Ovary (tissue), 9 donors: ENCODE measurements around the gene C16orf96. TPM values are rescaled to one million over a fixed set of nuclear protein-coding genes. Genes with fewer than 3 reads are reported as not detected.

Source experiments
- DNase-seq, 5 donors: peaks; one replicate each; pipeline ENCODE4 v3.0.0-alpha.2; 2019 to 2020
- H3K27ac ChIP-seq, 2 donors: fragments of 200-600 bp; one replicate each; pipeline versions ENCODE4 v1.5.1 to v1.8.0; 2019 to 2022
- H3K27me3 ChIP-seq: fragments of 200-600 bp; one replicate; pipeline ENCODE4 v1.8.0; 2022
- H3K36me3 ChIP-seq: fragments of 200-600 bp; sonication (generic); one replicate; pipeline ENCODE4 v1.5.1; 2019
- H3K4me1 ChIP-seq: one replicate; pipeline ENCODE4 v1.8.1; 2013; ENCODE audit warnings: mild to moderate bottlenecking, moderate library complexity; ENCODE audit not compliant: insufficient read depth
- H3K4me3 ChIP-seq: fragments of 200-600 bp; sonication (generic); one replicate; pipeline ENCODE4 v1.5.1; 2017
- H3K9me3 ChIP-seq, 2 donors: fragments of 200-600 bp in 1 of 2; sonication (generic) in 1 of 2; one replicate each; pipeline versions ENCODE4 v1.5.1 to v1.8.1; 2013 to 2019; ENCODE audit warnings: mild to moderate bottlenecking in 1 of 2, moderate library complexity in 1 of 2
- CTCF ChIP-seq, 3 donors: fragments of 450-650 bp in 2 of 3; fragments of 200-600 bp in 1 of 3; IDR thresholded peaks; one replicate each; pipeline versions ENCODE4 v1.5.1 to v1.8.0; 2016 to 2022; ENCODE audit warnings: antibody characterized with exemption in 3 of 3, mild to moderate bottlenecking in 1 of 3
- EP300 ChIP-seq: sonication (generic); formaldehyde crosslinking; IDR thresholded peaks from one replicate; pipeline ENCODE4 v1.6.1; 2017; ENCODE audit warnings: antibody characterized with exemption
- POLR2A ChIP-seq: fragments of 450-650 bp; IDR thresholded peaks from one replicate; pipeline ENCODE4 v1.6.1; 2017; ENCODE audit warnings: antibody characterized with exemption, mild to moderate bottlenecking, moderate library complexity
- WGBS, 3 donors: extraction: QIAGEN DNeasy Blood & Tissue Kit in 1 of 3; methylation state at CpG; one replicate each; pipeline versions ENCODE4 v1.1.5 to v1.1.7; 2013 to 2017; 5-methylcytosine and 5-hydroxymethylcytosine counted together
- intact Hi-C, 4 donors: fragments of 100-400 bp; cut with DNase I; formaldehyde crosslinking; loops; one replicate each; pipeline versions ENCODE4 v1.11.0 to v1.15.1; 2022 to 2023
- polyA plus RNA-seq, 2 donors: library from polyadenylated mRNA; stranded (reverse); fragments of 200-250 nt in 1 of 2; fragments of 350-450 nt in 1 of 2; fragmentation: Illumina TruSeq in 1 of 2; extraction: RNeasy Lipid Tissue Mini Kit (QIAGEN cat#74804) in 1 of 2; gene quantifications; one replicate each; pipeline ENCODE4 v1.2.3, GENCODE V29; 2013 to 2014
- total RNA-seq, 7 donors: library from RNA; depleted of rRNA in 2 of 7; stranded (reverse); fragments of >200 nt in 2 of 7; fragmentation: NEBNext Ultra II Directional in 3 of 7; extraction: Animal tissue kit (Norgen Biotek cat#: 25700) in 3 of 7; gene quantifications; one replicate each; pipeline versions ENCODE4 v1.1.0 to v1.2.4, GENCODE V29; 2016 to 2023
- donor health status: DM: no; HTN: no; CAD: no; lungs with moderate emphysema.
- donor health status: DM: no; HTN: no; CAD: no.
- donor health status: Bipolar disorder and iron deficiency.
- donor health status: DM: yes; HTN: yes; CAD: no.
- donor health status: DM: no; HTN: no; CAD: no.
- donor health status: DM: yes; HTN: yes; CAD: no.

Gene C16orf96
- total and polyA plus RNA-seq, 9 donors = 0.07 to 0.30 (median 0.12) TPM

GRCh38 chr16:4588386-4588785 lies 32.2 kb downstream of the C16orf96 start:
- 55 to 78% (median 60%) methylated on average over 2 of the region's 2 CpGs for WGBS, 3 donors
- no peak for TF ChIP-seq POLR2A
- no peak for TF ChIP-seq EP300
- TF ChIP-seq CTCF (IDR thresholded peaks at IDR 0.05) = no peak
- Histone ChIP-seq H3K9me3 (no peaks in the 10 kb centered on the region), H3K27ac (no peak overlapping the region), H3K4me3 (no peak overlapping the region), H3K27me3 (no peaks in the 10 kb centered on the region), H3K4me1 (no peaks in the 10 kb centered on the region), H3K36me3 (no peaks in the 10 kb centered on the region)
- DNase-seq = no peak
- intact Hi-C loops = loop anchor here in 2 of 4 donors (10.0 kb wide), 2 partner anchors 74 to 84 kb away; no protein-coding TSS in a partner anchor

- 95 to 98% (median 96%) methylated on average over 6 of the region's 6 CpGs for WGBS, 3 donors
- DNase-seq = no peak
These were observed 32.8 kb downstream of the C16orf96 start for GRCh38 chr16:4588961-4589360.

GRCh38 chr16:4591191-4591590 lies 35.1 kb downstream of the C16orf96 start:
- no peak overlapping the region for H3K4me3 ChIP-seq
- 55 to 72% (median 69%) methylated on average over 6 of the region's 6 CpGs for WGBS, 3 donors
- H3K27me3 ChIP-seq = no peaks in the 10 kb centered on the region
- no peaks in the 10 kb centered on the region for H3K36me3 ChIP-seq
- no peak for DNase-seq
- no peak overlapping the region for H3K27ac ChIP-seq
- TF ChIP-seq POLR2A (no peak), CTCF (IDR thresholded peaks at IDR 0.05) (no peak), EP300 (no peak)
- H3K9me3 ChIP-seq = no peaks in the 10 kb centered on the region
- intact Hi-C loops = no loop called here
- H3K4me1 ChIP-seq = no peaks in the 10 kb centered on the region

More at GRCh38 chr16:4588961-4589360, 32.8 kb downstream of the C16orf96 start:
- no peaks in the 10 kb centered on the region for H3K36me3 ChIP-seq
- no peak overlapping the region for H3K27ac ChIP-seq
- no peaks in the 10 kb centered on the region for H3K4me1 ChIP-seq
- intact Hi-C loops = loop anchor here in 2 of 4 donors (10.0 kb wide), 2 partner anchors 74 to 84 kb away; no protein-coding TSS in a partner anchor
- no peaks in the 10 kb centered on the region for H3K27me3 ChIP-seq
- H3K9me3 ChIP-seq = no peaks in the 10 kb centered on the region
- H3K4me3 ChIP-seq = no peak overlapping the region
- TF ChIP-seq EP300 (no peak), CTCF (IDR thresholded peaks at IDR 0.05) (no peak), POLR2A (no peak)

GRCh38 chr16:4591706-4592470 lies 35.7 kb downstream of the C16orf96 start:
- intact Hi-C loops = no loop called here
- no peak for DNase-seq
- 77 to 85% (median 85%) methylated on average over 17 of the region's 17 CpGs for WGBS, 3 donors
- no peak for TF ChIP-seq POLR2A
- no peak for TF ChIP-seq CTCF (IDR thresholded peaks at IDR 0.05)
- no peak for TF ChIP-seq EP300
- H3K4me1 ChIP-seq = no peaks in the 10 kb centered on the region
- H3K4me3 ChIP-seq = no peak overlapping the region
- no peaks in the 10 kb centered on the region for H3K36me3 ChIP-seq
- no peak overlapping the region for H3K27ac ChIP-seq
- no peaks in the 10 kb centered on the region for H3K9me3 ChIP-seq
- H3K27me3 ChIP-seq = no peaks in the 10 kb centered on the region
